IMR-90 (cell line): ENCODE measurements around the gene VAMP7.

Experiments used
- BHLHE40 ChIP-seq: fragments of 150-350 bp; IDR thresholded peaks from 2 replicates; pipeline ENCODE4 v1.6.1; 2016; ENCODE audit warnings: mild to moderate bottlenecking, low read depth, low read length
- MXI1 ChIP-seq: IDR thresholded peaks from 2 replicates; pipeline ENCODE4 v1.6.1; 2012; ENCODE audit warnings: low read depth, mild to moderate bottlenecking, low read length, moderate library complexity, borderline replicate concordance
- POLR2A ChIP-seq: IDR thresholded peaks from 2 replicates; pipeline ENCODE4 v1.6.1; 2012; ENCODE audit warnings: mild to moderate bottlenecking, low read depth, low read length
- RAD21 ChIP-seq: IDR thresholded peaks from 2 replicates; pipeline ENCODE4 v1.6.1; 2012; ENCODE audit warnings: low read length, improper control_type of control experiment
- TF ChIP-seq, protein P1 (sequence below): conservative IDR thresholded peaks from 2 replicates; pipeline ENCODE4 v1.5.1; 2012; ENCODE audit warnings: mild to moderate bottlenecking, low read depth, low read length, improper control_type of control experiment
- TF ChIP-seq, protein P2 (sequence below): fragments of 150-350 bp; IDR thresholded peaks from 2 replicates; pipeline ENCODE4 v1.6.1; 2017; ENCODE audit warnings: mild to moderate bottlenecking, antibody characterized with exemption, low read length, low read depth

DNA sequence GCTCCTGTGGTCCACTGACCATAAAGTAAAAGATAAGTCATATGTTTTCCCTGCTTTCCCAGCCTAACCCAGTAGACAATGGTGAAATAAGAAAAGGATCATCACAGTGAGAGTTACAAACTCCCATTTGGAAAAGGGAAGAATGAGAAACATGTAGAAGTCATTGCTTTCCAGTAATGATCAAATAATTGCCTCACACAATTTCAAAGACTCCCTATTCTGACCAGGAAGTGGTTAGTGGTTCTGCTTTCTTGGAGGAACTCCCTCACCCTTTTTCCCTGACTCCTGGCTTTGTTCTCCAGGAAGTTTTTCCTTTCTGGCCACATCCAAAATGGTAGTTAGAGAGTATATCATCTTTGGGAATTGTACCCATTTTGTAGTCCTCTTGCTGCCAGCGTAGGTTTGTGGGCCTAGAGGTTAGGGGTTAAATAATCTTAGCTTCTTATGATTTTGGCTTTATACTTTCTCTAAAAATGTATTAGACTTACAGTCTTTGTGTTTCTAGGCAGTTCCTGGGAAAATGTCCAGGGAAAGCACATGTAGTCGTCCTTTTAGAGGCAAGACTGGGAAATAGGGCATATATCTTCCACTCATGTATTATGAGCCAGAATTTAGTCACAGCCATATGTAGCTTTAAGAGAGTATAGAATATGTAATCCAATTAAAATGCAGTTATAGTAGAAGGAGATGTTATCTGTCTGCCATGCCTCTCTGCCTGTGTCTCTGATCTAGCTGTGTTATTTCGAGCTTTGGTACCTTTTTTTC is 10.5 kb downstream of the VAMP7 start:
- TF ChIP-seq, protein P1, sequence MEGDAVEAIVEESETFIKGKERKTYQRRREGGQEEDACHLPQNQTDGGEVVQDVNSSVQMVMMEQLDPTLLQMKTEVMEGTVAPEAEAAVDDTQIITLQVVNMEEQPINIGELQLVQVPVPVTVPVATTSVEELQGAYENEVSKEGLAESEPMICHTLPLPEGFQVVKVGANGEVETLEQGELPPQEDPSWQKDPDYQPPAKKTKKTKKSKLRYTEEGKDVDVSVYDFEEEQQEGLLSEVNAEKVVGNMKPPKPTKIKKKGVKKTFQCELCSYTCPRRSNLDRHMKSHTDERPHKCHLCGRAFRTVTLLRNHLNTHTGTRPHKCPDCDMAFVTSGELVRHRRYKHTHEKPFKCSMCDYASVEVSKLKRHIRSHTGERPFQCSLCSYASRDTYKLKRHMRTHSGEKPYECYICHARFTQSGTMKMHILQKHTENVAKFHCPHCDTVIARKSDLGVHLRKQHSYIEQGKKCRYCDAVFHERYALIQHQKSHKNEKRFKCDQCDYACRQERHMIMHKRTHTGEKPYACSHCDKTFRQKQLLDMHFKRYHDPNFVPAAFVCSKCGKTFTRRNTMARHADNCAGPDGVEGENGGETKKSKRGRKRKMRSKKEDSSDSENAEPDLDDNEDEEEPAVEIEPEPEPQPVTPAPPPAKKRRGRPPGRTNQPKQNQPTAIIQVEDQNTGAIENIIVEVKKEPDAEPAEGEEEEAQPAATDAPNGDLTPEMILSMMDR = no peak
- no peak for TF ChIP-seq RAD21
- TF ChIP-seq MXI1 = no peak
- no peak for TF ChIP-seq POLR2A
- no peak for TF ChIP-seq BHLHE40
- TF ChIP-seq, protein P2, sequence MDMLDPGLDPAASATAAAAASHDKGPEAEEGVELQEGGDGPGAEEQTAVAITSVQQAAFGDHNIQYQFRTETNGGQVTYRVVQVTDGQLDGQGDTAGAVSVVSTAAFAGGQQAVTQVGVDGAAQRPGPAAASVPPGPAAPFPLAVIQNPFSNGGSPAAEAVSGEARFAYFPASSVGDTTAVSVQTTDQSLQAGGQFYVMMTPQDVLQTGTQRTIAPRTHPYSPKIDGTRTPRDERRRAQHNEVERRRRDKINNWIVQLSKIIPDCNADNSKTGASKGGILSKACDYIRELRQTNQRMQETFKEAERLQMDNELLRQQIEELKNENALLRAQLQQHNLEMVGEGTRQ = no peak
